AG08396 (cell line): ENCODE data around the gene MTOR.
"Not testable (repeated sequence)": the region's sequence is repeated elsewhere in the genome, so short reads cannot be mapped to it uniquely, and the experiment has no call there.

Experiments
- DNase-seq: peaks from one replicate; pipeline ENCODE4 v3.0.0; 2012; ENCODE audit warnings: low spot score, mixed read lengths

Gene MTOR

GRCh38 chr1:11262171-11263049 lies at the start of gene MTOR:
Gene MTOR, minus strand, starts transcription at chr1:11262551. Its CDS starts 3,142 bp downstream, at chr1:11259409.
- DNase-seq: peak; percentile 99

GRCh38 chr1:11309385-11309784 lies 47.0 kb upstream of the MTOR start:
- no peak for DNase-seq

GRCh38 chr1:11308699-11309224 lies 46.4 kb upstream of the MTOR start:
- no peak for DNase-seq

GRCh38 chr1:11307852-11308251 lies 45.5 kb upstream of the MTOR start:
- DNase-seq: peak; percentile 47

GRCh38 chr1:11305516-11305915 lies 43.2 kb upstream of the MTOR start:
- DNase-seq: not testable (repeated sequence)

- DNase-seq: no peak
Observed at GRCh38 chr1:11302366-11302765, 40.0 kb upstream of the MTOR start.

GRCh38 chr1:11301601-11302000 lies 39.2 kb upstream of the MTOR start:
- no peak for DNase-seq

- DNase-seq: no peak
Observed at GRCh38 chr1:11299225-11299574, 36.8 kb upstream of the MTOR start.

- DNase-seq: no peak
Observed at GRCh38 chr1:11298390-11299224, 36.3 kb upstream of the MTOR start.

GRCh38 chr1:11297774-11298173 lies 35.4 kb upstream of the MTOR start:
- not testable (repeated sequence) for DNase-seq

GRCh38 chr1:11295905-11296304 lies 33.6 kb upstream of the MTOR start:
- no peak for DNase-seq

GRCh38 chr1:11294951-11295350 lies 32.6 kb upstream of the MTOR start:
- no peak for DNase-seq

- DNase-seq: no peak
Observed at GRCh38 chr1:11293856-11294255, 31.5 kb upstream of the MTOR start.

- no peak for DNase-seq
Observed at GRCh38 chr1:11291049-11291448, 28.7 kb upstream of the MTOR start.

- no peak for DNase-seq
Observed at GRCh38 chr1:11289064-11289463, 26.7 kb upstream of the MTOR start.

- no peak for DNase-seq
Observed at GRCh38 chr1:11286735-11287410, 24.5 kb upstream of the MTOR start.

- DNase-seq: no peak
Observed at GRCh38 chr1:11285883-11286734, 23.8 kb upstream of the MTOR start.

- no peak for DNase-seq
Observed at GRCh38 chr1:11284784-11285183, 22.4 kb upstream of the MTOR start.

GRCh38 chr1:11283151-11283550 lies 20.8 kb upstream of the MTOR start:
- no peak for DNase-seq

GRCh38 chr1:11281518-11282331 lies 19.4 kb upstream of the MTOR start:
- peak; percentile 41 for DNase-seq
